HG03025 (cell line): ENCODE data around the gene BEAN1.
"Not testable (repeated sequence)": the region's sequence is repeated elsewhere in the genome, so short reads cannot be mapped to it uniquely, and the experiment has no call there.

Source experiments
- ATAC-seq: cut with Tn5 transposase; IDR thresholded peaks from one replicate; pipeline ENCODE4 v1.9.1; 2021; ENCODE audit warnings: mild to moderate bottlenecking, moderate library complexity; ENCODE audit not compliant: unreplicated experiment, low FRiP score

The BEAN1 gene

GRCh38 chr16:66481081-66481942 is 54.2 kb downstream of the BEAN1 start:
- ATAC-seq, result no peak

- ATAC-seq, result no peak
Observed at GRCh38 chr16:66481943-66482390, 54.9 kb downstream of the BEAN1 start.

- peak; percentile 51 for ATAC-seq
Observed at GRCh38 chr16:66483689-66484452, 56.8 kb downstream of the BEAN1 start.

- ATAC-seq, result no peak
Observed at GRCh38 chr16:66484453-66485213, 57.5 kb downstream of the BEAN1 start.

- no peak for ATAC-seq
Observed at GRCh38 chr16:66485376-66485775, 58.3 kb downstream of the BEAN1 start.

GRCh38 chr16:66486199-66486772 is 59.2 kb downstream of the BEAN1 start:
- ATAC-seq, result no peak

- no peak for ATAC-seq
Observed at GRCh38 chr16:66486773-66487579, 59.9 kb downstream of the BEAN1 start.

GRCh38 chr16:66487580-66488275 is 60.6 kb downstream of the BEAN1 start:
- no peak for ATAC-seq

- no peak for ATAC-seq
Observed at GRCh38 chr16:66488505-66488904, 61.4 kb downstream of the BEAN1 start.

GRCh38 chr16:66489385-66489784 is 62.3 kb downstream of the BEAN1 start:
- no peak for ATAC-seq

GRCh38 chr16:66489818-66490217 is 62.7 kb downstream of the BEAN1 start:
- ATAC-seq, result no peak

- ATAC-seq, result no peak
Observed at GRCh38 chr16:66490774-66491715, 64.0 kb downstream of the BEAN1 start.

GRCh38 chr16:66491716-66492064 is 64.6 kb downstream of the BEAN1 start:
- no peak for ATAC-seq

- ATAC-seq, result no peak
Observed at GRCh38 chr16:66493490-66494401, 66.7 kb downstream of the BEAN1 start.

- ATAC-seq, result no peak
Observed at GRCh38 chr16:66494916-66495315, 67.8 kb downstream of the BEAN1 start.

- ATAC-seq, result no peak
Observed at GRCh38 chr16:66495440-66495839, 68.3 kb downstream of the BEAN1 start.

GRCh38 chr16:66496226-66496625 is 69.1 kb downstream of the BEAN1 start:
- not testable (repeated sequence) for ATAC-seq
